ENCODE measurements around the gene SSH3.

DNA sequence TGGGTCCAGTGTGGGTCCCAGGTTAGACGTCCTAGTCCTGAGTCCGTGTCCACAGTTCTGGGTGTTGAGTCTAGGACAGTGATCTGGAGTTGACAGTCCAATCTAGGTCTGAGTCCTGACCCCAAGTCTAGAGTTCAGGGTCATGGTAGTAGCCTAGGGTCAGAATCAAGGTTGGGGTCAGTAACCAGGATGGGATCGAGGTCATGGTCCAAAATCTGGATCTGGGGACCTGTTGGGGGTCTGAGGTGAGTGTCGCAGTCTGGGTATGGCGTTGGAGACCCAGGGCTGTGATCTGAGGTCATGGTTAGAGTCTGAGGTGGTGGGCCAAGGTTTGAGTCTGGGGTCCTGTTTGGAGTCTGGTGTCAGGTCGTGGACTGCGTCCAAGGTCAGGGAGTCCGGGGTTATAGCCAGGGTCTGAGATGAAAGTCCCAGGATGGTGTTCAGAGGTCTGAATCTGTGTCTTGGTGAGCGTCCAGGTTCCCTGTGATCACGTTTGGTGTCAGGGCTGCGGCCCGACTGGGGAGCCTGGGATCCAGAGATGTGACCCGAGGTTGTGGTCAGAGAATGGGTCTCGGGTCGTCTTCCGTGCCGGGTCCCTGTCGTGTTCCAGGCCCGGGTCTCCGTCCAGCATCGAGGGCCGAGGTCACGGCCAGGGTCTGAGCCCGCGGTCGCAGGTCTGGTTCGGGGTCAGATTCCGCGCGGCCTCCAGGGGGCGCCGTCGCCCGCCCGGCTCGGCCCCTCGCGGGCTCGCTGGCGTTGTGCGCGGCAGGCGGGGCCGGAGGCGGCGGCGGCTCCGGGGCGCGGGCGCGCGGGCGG lies 37.5 kb upstream of the SSH3 start:
- TF ChIP-seq, protein P1, sequence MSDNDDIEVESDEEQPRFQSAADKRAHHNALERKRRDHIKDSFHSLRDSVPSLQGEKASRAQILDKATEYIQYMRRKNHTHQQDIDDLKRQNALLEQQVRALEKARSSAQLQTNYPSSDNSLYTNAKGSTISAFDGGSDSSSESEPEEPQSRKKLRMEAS (IDR thresholded peaks at IDR 0.05), result no peak
- TF ChIP-seq, protein P2, sequence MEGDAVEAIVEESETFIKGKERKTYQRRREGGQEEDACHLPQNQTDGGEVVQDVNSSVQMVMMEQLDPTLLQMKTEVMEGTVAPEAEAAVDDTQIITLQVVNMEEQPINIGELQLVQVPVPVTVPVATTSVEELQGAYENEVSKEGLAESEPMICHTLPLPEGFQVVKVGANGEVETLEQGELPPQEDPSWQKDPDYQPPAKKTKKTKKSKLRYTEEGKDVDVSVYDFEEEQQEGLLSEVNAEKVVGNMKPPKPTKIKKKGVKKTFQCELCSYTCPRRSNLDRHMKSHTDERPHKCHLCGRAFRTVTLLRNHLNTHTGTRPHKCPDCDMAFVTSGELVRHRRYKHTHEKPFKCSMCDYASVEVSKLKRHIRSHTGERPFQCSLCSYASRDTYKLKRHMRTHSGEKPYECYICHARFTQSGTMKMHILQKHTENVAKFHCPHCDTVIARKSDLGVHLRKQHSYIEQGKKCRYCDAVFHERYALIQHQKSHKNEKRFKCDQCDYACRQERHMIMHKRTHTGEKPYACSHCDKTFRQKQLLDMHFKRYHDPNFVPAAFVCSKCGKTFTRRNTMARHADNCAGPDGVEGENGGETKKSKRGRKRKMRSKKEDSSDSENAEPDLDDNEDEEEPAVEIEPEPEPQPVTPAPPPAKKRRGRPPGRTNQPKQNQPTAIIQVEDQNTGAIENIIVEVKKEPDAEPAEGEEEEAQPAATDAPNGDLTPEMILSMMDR (IDR thresholded peaks at IDR 0.05; ENCODE audit: low read depth, low read length, missing input control), result peak; percentile 88

Data from liver (tissue), 2 donors.